GM20000 (cell line): ENCODE measurements around the gene CASK.

Source experiments
- DNase-seq: peaks from one replicate; pipeline ENCODE4 v3.0.0; 2012; ENCODE audit warnings: low spot score
- TF ChIP-seq, protein P1 (sequence below): IDR thresholded peaks from 2 replicates; pipeline ENCODE4 v1.5.1; 2012; ENCODE audit warnings: mild to moderate bottlenecking, control low read depth; ENCODE audit errors: extremely low read depth, missing control alignments

Gene CASK

GRCh38 chrX:41481264-41482109, 441.9 kb downstream of the CASK start:
- TF ChIP-seq, protein P1, sequence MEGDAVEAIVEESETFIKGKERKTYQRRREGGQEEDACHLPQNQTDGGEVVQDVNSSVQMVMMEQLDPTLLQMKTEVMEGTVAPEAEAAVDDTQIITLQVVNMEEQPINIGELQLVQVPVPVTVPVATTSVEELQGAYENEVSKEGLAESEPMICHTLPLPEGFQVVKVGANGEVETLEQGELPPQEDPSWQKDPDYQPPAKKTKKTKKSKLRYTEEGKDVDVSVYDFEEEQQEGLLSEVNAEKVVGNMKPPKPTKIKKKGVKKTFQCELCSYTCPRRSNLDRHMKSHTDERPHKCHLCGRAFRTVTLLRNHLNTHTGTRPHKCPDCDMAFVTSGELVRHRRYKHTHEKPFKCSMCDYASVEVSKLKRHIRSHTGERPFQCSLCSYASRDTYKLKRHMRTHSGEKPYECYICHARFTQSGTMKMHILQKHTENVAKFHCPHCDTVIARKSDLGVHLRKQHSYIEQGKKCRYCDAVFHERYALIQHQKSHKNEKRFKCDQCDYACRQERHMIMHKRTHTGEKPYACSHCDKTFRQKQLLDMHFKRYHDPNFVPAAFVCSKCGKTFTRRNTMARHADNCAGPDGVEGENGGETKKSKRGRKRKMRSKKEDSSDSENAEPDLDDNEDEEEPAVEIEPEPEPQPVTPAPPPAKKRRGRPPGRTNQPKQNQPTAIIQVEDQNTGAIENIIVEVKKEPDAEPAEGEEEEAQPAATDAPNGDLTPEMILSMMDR: no peak
- DNase-seq: peak; percentile 52

- DNase-seq: no peak
- TF ChIP-seq, protein P1: no peak
These were observed 442.7 kb downstream of the CASK start for GRCh38 chrX:41480508-41481260.

GRCh38 chrX:41478381-41478911, 444.9 kb downstream of the CASK start:
- no peak for DNase-seq
- TF ChIP-seq, protein P1: no peak

DNA sequence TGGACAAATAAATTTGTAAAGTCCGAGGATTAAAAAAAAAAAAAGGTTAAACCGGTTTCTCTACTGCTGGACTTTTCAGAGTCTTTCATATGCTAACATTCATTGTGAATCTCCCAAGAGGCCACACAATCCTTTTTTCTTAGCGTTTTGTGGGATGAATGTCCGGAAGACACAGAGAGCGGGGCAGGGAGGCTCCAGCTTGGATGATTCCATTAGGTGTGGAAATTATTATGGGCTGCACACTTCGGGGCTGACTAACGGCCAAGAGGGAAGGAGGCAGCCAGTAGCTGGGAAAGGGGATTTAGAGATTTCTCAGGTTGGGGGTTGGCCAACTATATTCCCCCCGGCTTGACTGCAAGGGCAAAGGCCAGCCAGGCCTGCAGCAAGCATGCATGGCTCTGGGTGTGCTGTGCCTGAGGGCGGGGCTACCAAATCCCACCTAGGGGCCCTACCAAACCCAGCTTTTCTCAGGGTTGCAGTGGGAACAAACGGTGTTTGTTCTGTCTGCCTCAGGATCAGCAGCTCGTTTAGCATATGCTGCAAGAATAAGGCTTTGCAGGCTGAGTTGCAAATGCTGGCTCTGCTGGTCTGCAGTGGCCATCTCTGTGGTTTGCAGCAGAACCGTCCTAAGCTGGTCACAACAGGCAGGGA, 447.6 kb downstream of the CASK start:
- no peak for DNase-seq
- TF ChIP-seq, protein P1: no peak

- DNase-seq: no peak
- TF ChIP-seq, protein P1: no peak
These were observed 448.2 kb downstream of the CASK start for GRCh38 chrX:41475191-41475590.

GRCh38 chrX:41474726-41475100, 448.6 kb downstream of the CASK start:
- no peak for DNase-seq
- TF ChIP-seq, protein P1: no peak
